H1 (cell line): ENCODE results near the gene RBFOX1. TPM values are rescaled to one million over a fixed set of nuclear protein-coding genes. Genes with fewer than 3 reads are reported as not detected.

Source experiments
- CREB1 ChIP-seq: IDR thresholded peaks from 2 replicates; pipeline ENCODE4 v1.6.1; 2012; ENCODE audit warnings: inconsistent platforms
- GTF2F1 ChIP-seq: IDR thresholded peaks from 2 replicates; pipeline ENCODE4 v1.6.1; 2012; ENCODE audit warnings: low read depth, low read length, improper control_type of control experiment, borderline replicate concordance
- MAFK ChIP-seq: IDR thresholded peaks from 2 replicates; pipeline ENCODE4 v1.6.1; 2012; ENCODE audit warnings: low read depth, mild to moderate bottlenecking, improper control_type of control experiment, low read length
- polyA plus RNA-seq, 7 experiments: library from polyadenylated mRNA; depleted of rRNA in 3 of 7; stranded (reverse) in 5 of 7; unstranded in 2 of 7; fragments of >200 nt in 5 of 7; fragments of 200-250 nt in 2 of 7; gene quantifications; 1 replicate in 5 of 7; 2 replicates in 1 of 7; 4 replicates in 1 of 7; pipeline versions ENCODE4 v1.2.1 to v1.2.3, GENCODE V29; 2011 to 2013; ENCODE audit warnings: missing spikeins in 2 of 7, mixed read lengths in 2 of 7
- total RNA-seq: library from RNA; stranded (reverse); fragmentation: NEBNext Ultra II Directional; extraction: Animal tissue kit (Norgen Biotek cat#: 25700); gene quantifications from 2 replicates; pipeline ENCODE4 v1.2.1, GENCODE V29; 2021

Gene RBFOX1
- total and polyA plus RNA-seq, 2 of the 8 experiments (the other 6 are each of a cell fraction or from before 2014, with no cell fraction given) = 1.7 to 2.8 TPM

DNA sequence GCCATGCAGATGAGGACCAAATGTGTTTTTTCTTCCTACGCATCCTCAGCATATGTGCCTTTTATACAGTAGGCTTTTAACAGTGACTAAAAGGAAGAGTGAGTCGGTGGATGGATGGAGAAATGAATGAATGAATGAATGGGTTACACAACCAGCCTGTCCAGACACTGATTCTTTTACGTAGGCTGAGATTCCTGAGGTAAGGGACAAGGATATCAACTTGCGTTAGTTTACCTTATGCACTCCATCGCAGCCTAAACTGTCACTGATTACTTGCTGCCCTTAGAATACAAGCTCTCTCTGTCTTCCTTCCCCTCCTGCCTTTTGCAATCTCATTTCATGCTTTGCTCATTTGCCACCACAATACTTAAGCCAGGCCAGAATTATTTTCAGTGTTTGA lies 59.0 kb downstream of the RBFOX1 start (continued):
- TF ChIP-seq GTF2F1 (no peak), MAFK (no peak), CREB1 (no peak)
